Hematopoietic multipotent progenitor cell treated with erythropoietin and hydrocortisone succinate and interleukin-3 and kit ligand, for 6 days (in vitro differentiated cells): ENCODE data around the gene PIK3C3.
A peak's percentile ranks its signal among the peaks of the same experiment; 100 is the strongest.

Experiments
- DNase-seq: peaks from one replicate; pipeline ENCODE4 v3.0.0-alpha.2; 2015

PIK3C3 gene

GRCh38 chr18:41954827-41955613 lies at the start of gene PIK3C3:
PIK3C3 (plus strand) TSS chr18:41955234; CDS start chr18:41955292, 58 bp downstream.
- DNase-seq, result peak; percentile 99

DNA sequence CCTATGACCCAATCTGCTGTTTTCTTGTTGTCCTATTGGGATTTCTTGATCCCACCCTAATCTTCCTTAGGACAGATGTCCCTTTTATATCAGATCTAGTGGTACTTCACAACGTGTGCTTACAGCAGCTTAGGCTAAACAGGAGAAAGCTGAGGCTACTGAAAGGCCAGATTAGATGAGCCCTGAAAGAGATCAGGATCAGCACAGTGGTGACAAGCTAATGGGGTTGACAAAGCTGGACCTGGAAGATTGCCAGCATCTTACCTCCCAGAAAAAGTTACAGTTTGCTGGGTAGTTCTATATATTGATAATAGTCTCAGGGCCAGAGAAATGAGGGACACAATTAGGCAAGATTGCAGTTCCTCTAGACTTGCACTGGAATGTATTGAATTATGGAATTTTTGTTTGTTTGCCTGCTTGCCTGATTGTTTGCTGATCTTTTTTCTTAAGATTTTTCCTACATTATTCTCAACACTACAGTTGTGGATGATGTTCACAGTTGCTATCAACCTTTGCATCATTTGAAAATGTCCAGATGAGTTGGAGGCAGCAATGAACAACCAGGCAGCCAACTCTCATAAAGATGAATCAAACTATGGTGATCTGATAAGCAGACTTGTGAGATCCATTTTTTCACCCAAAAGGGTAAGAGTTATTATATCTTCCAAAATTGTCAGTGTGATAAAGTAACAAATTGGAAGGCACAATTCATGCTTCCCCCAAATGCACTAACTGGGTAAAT lies 49.1 kb upstream of the PIK3C3 start:
- DNase-seq, result no peak

GRCh38 chr18:41906528-41907146 lies 48.4 kb upstream of the PIK3C3 start:
- peak; percentile 57 for DNase-seq

GRCh38 chr18:41917181-41917580 lies 37.9 kb upstream of the PIK3C3 start:
- DNase-seq, result no peak

DNA sequence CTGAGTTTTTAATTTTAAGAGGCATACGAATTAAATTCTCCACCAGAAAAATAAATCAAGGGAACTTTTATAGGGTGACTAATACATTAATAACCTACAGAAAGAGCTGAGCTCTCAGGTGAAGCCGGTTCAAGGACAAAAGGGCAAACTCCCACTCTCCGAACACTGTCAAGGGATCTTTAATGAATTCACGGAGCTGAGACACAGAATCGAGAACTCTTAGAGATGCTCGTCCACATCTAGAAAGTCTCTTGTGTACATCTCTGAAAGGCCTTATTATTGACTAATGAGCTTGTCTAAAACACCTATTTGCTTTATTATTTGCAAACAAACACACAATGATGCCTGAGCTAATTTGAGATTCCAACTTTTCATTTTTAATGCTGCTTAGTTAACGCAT lies 33.3 kb upstream of the PIK3C3 start:
- DNase-seq, result no peak

GRCh38 chr18:41922176-41922575 lies 32.9 kb upstream of the PIK3C3 start:
- no peak for DNase-seq

DNA sequence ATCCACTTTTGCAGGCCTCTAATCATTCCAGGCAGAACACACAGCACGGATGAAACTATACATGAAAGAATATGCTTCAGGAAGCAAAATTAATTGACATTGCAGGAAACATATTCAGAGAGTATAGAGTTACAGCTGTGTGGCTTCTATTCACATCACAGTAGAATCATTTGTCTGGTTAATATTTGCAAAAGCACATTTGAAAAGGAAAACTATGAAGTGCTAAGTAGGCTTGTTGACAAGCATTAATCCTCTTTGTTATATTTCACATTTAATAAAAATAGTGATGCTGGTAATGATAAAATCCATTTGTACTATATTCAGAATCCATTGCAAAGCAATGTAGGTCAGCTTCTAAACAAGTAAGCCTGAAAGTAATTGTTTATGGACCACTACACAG lies 32.2 kb upstream of the PIK3C3 start:
- DNase-seq, result no peak

DNA sequence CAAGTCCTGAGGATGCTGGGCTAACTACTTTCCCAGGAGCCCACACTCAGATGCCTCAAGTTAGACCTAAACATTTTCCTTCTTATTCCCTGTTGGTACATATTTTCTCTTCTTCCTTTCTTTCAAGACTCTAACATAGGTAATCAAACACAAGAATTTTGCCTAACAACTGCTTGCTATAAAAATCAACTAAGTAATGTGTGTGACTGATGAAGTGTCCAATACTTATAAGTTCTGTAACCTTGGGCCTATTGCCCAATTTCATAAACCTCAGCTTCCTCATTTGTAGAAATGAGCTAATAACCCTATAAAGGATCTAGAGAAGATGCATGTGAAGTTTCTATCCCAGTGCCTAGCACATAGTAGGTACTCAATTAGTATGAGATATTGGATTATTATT lies 31.6 kb upstream of the PIK3C3 start:
- DNase-seq, result peak; percentile 55

GRCh38 chr18:41928581-41928980 lies 26.5 kb upstream of the PIK3C3 start:
- no peak for DNase-seq

- no peak for DNase-seq
Observed at GRCh38 chr18:41932899-41933298, 22.1 kb upstream of the PIK3C3 start.

DNA sequence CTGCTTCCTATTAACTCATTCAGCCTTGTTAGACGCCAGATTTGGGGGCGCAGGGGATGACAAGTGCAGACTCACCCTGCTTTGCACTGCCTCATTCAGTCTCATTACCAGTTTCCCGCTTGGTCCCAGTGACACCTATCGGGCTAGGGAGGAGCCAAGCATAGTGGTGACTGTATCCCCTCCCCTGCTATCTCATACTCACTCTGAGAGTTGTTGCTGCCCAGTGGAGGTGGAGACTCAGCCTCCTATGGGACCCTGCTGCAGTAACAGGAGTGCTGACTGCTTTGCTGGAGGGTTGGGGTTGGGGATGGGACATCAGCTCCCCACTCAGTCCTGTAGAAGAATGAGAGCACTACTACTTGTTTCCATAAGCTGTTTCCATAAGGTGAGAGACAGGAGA lies 21.3 kb upstream of the PIK3C3 start:
- DNase-seq, result no peak

DNA sequence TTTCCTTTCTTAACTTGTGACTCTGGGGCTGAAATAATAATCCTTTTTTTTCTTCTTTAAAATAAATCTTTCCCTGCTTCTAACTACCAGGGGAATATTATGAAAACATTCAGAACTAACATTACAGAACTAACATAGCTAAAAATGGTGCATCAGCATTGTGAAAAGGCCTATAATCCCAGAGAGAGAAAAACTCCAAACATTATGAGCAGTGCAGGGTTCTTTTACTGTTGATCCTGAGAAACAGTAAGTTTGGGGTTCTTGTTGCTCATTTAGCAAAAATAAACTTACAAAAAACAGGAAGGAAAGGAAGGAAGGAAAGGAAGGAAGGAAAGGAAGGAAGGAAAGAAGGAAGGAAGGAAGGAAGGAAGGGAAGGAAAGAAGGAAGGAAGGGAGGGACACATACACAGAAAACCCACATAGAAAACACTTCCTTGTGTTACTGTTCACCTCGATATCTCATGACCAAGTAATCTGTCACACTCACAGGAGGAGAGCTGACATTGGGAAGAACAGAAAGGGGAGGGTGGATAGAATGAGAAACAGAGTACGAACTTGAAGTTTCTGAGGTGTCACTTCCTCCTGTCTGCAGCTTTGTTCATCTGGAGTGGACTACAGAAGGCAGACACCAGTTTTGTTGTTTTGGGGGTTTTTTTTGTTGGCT lies 18.4 kb upstream of the PIK3C3 start:
- DNase-seq, result no peak

GRCh38 chr18:41938445-41938844 lies 16.6 kb upstream of the PIK3C3 start:
- no peak for DNase-seq

DNA sequence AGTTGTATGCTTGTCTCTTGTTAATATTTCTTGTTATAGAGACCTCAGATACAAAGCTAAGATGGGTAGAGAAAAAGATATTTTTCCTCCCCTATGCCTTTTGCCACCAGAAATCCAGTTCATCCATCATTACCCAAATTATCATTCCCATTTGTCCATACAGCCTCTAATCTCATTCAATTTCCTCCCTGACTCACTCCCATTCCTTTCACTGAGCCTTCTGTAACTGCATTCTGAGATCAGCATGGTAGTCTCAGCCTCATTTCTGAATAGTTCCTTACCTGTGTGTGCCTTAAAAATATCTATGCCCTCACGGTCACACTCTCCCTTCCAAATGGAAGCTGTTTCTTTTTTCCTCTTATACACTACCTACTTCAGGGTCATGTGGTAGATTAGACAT lies 15.7 kb upstream of the PIK3C3 start:
- DNase-seq, result no peak

- no peak for DNase-seq
Observed at GRCh38 chr18:41940506-41941215, 14.4 kb upstream of the PIK3C3 start.

DNA sequence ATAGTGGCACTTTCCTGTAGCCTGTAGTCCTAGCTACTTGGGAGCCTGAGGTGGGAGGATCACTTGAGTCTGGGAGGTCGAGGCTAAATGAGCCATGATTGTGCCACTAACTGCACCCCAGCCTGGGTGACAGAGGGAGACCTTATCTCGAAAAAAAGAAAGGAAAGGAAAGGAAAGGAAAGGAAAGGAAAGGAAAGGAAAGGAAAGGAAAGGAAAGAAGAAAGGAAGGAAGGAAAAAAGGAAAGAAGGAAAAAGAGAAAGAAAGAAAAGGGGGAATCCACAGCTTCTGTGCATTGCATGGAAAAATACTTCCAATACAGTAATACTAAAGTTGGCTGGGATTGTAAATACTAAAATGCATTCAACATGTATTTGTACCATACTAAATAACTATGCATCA lies 12.8 kb upstream of the PIK3C3 start:
- DNase-seq, result no peak

GRCh38 chr18:41948544-41949110 lies 6.4 kb upstream of the PIK3C3 start:
- DNase-seq, result no peak

DNA sequence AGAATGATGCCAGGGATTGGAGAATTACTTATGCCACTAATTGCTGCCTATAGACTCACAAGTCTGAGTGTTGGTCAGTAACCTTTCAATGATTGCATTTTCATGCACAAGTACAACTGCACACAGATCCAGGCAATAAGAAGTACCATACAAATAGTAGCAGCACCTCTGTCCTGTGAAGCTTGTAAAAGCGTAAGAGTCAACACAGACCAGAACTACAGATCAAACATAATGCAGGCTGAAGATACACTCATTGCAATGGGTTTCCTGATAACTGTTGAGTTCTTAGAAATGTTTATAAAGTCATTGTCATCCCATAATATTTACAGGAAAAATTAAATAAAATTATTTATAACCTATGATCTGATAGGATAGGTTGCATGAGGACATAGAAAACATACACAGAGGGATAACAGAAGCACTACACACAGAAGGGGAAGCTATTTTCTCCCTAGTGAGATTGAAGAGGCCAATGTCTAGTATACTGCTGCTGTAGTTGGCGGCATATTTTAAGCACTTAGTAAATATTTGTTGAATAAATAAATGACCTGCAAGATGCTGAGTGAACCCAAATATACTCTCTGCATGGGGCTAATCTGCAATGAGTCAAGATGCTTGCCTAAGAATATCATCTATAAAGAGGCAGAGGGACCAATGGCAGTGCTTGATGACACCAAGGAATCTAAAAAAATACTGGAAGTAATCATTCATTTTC lies 5.7 kb upstream of the PIK3C3 start:
- no peak for DNase-seq

- DNase-seq, result peak; percentile 45
Observed at GRCh38 chr18:41955688-41956087, 654 bp downstream of the PIK3C3 start.

DNA sequence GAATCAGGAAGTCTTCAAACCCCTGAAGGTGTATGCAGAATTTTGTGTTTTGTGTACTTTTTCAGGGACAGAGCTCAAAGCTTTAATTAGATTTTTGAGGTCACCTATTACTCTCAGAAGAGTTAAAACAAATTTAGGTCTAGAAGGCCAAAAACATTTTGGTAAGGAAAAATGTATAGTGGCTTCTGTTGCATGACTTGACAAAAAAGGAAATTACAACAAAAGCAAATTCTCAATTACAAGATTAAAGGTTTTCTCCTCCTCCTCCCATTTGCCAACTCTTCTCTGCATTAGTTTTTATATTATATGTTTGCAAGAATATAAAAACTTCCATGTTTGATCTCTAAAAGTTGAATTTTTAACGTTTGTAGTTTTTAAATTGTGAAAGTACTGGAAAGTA lies 4.0 kb downstream of the PIK3C3 start:
- no peak for DNase-seq

DNA sequence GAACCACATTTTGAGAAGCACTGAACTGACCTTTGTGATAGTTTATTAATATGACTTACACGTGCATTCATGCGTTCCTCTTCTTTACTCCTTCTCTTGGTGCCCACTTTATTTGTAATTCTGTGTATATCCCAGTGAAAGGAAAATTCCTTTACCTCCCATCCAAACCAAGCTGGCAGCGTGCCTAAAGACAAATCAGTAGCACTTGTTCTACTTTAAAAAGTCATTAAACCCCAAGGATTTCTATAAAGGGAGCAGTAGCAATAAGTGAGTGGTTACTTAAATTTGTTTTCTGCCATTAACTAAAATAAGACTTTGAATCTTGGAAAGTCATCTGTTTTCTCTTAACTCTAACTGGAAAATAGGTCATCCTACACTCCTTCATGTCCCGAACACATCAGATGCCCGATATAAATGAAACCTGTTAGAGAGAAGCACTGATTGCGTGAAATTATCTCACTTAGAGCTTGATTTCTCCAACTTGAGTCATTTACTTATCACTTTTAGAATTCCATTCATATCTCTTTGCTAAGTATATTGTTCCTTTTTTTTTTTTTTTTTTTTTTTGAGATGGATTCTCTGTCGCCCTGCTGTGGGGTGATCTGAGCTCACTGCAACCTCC lies 10.7 kb downstream of the PIK3C3 start:
- DNase-seq, result no peak
